ENCODE measurements around the gene ABCA9.

ABCA9 gene

DNA sequence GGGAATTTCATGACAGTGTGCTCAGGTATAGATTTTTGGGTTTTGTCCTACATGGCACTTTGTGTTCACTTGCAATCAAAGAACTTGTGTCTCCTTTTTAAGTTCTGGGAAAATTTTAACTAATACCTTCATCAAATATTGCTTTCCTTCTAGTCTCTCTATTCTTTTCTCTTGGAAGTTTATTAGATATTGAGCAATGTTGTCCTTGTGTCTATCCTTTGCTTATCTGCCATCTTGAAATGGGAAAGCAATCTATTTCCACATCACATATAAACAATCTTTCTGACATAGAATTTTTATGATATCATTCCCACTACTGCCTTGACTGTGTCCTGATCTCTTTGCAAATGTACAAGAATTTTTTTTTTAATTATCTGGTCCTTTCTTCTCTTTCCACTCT, 4.4 kb upstream of the ABCA9 start:
- DNase-seq (ENCODE audit: low read depth, low spot score) = no peak

DNA sequence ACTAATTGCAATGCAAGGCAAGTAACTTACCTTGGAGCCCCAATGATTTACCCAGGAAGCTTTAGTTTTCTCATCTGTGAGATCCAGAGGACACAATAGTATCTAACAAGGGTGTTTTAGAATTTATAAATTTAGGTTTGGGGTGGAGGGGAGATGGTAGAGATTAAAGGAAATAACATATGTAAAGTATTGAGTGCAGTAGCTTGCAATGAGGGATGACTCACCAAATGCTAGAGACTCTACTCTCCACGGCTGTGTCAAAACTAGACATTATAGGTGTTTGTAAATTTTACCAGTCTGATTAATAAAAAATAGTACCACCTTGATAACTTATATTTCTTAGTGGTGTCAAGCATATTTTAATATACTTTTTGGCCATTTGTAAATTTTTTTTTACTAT, 3.7 kb upstream of the ABCA9 start:
- DNase-seq (ENCODE audit: low read depth, low spot score) = no peak

DNA sequence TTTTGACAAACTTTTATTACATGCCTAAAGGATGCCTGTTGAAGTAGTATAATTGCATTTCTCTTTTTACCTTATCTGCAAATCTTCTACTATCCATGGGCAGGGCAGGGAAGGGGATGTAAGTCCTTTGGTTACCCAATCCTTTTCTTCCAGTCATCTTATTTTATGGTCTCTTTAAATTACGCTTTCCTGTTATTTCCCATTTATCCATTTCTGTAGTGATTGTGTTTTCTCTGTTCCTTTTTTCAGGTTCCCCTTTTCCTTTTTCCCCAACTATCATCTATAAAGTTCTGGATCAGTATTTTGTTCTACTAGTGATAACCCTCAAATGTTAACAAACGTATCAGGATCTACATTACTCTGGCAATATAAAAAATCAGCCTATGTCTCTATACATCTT, 3.3 kb upstream of the ABCA9 start:
- DNase-seq (ENCODE audit: low read depth, low spot score) = no peak

- no peak for DNase-seq (ENCODE audit: low read depth, low spot score)
These were observed 2.3 kb upstream of the ABCA9 start for GRCh38 chr17:69062860-69063581.

DNA sequence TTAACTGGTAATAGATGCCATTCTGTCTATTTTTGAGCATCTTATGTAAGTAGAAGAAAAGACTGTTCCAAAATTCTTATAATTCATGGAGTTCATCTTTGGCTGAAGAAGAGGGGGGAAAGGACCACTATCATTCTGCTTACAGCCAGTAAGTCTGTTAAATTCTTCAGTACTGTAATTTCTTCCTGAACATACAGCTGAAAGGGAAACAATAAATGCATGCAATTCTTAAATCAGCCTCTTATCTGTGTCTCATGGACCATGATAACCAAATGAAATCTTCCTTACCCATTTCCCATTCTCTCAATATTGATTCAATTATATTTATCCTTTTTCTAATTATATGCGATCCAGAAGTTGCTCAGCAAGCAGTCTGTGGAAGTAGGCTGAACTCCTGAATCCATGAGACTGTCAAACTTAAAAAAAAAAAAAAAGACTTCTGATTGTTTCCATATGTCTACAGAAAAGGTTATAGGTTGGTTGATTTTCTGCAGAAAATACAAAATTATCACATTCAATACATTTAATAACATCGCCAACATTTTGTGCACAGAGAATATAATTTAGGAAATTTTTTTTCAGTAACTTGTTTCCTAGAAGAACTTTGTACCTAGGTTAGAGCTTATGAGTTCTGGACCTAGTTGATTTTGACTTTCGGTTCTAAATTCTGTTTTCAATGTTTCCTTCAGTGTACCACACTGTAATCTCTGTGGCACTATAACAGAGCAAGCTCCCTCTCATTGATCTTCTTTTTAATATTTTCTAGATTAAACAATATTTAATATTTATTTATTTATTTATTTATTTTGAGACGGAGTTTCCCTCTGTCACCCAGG, 1.2 kb upstream of the ABCA9 start:
- no peak for DNase-seq (ENCODE audit: low read depth, low spot score)

GRCh38 chr17:69059458-69060175, 1.1 kb downstream of the ABCA9 start:
- DNase-seq (ENCODE audit: low read depth, low spot score) = no peak

- DNase-seq (ENCODE audit: low read depth, low spot score) = no peak
These were observed 2.6 kb downstream of the ABCA9 start for GRCh38 chr17:69058165-69058564.

DNA sequence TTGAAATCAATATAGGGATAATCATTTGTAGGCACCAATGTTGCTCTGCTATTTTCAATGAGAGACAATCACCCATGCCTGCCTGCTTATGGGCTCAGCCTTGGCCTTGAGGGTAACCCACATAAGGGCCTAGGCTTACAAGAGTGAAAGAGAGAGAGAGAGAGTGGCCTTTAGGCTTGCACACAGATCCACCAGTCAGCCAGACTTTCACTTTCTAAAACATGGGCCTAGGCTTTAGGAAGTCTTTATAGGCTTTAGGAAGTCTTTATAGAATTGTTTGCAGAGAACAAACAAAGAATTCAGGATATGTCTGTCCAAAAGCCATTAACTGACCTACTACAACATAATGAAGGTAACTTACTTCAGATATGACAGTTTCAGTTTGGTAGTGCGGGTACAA, 3.4 kb downstream of the ABCA9 start:
- DNase-seq (ENCODE audit: low read depth, low spot score) = no peak

DNA sequence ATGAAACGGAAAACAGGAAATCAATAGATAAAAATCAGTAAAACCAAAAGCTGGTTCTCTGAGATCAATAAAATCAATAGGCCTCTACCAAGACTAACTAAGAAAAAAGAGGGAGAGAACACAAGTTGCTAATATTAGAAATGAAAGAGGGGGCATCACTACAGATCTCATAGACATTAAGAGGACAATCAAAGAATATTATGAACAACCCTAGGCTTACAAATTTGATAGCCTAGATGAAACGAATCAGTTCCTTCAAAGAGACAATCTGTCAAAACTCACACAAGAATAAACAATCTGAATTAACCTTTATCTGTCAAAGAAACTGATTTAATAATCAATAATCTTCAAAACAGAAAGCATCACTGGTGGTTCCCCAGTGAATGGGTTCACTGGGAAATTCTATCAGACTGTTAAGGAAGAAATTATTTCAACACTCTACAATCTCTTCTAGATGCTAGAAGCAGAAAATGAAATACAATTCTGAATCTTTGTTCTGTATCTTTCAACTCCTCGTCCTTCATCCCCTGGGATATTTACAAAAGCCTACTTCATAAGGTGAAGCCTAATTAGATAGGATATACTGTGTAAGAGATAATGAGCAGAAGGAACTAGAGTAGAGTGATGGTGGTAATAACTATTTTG, 4.4 kb downstream of the ABCA9 start:
- no peak for DNase-seq (ENCODE audit: low read depth, low spot score)

- no peak for DNase-seq (ENCODE audit: low read depth, low spot score)
These were observed 5.4 kb downstream of the ABCA9 start for GRCh38 chr17:69055334-69055733.

- DNase-seq (ENCODE audit: low read depth, low spot score) = no peak
These were observed 9.5 kb downstream of the ABCA9 start for GRCh38 chr17:69050999-69051775.

DNA sequence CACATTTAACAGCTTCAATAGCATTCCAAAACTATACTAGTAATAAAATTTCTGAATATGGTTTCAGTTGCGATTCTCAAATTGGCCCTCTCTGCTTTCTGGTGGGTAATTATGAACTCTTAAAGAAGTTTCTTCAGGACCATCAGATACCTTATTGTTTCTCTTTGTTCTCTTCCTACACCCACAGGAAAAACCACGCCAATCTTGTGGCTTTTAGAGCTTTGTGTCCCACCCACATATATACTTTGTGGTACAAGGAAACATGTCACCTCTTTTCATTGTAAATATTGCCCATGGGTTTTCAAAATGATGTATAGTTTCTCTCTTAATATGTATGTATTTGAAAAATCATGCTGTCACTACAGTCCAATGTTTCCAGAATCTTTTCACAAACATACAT, 12.1 kb downstream of the ABCA9 start:
- DNase-seq (ENCODE audit: low read depth, low spot score) = no peak

- no peak for DNase-seq (ENCODE audit: low read depth, low spot score)
These were observed 13.1 kb downstream of the ABCA9 start for GRCh38 chr17:69047368-69048263.

DNA sequence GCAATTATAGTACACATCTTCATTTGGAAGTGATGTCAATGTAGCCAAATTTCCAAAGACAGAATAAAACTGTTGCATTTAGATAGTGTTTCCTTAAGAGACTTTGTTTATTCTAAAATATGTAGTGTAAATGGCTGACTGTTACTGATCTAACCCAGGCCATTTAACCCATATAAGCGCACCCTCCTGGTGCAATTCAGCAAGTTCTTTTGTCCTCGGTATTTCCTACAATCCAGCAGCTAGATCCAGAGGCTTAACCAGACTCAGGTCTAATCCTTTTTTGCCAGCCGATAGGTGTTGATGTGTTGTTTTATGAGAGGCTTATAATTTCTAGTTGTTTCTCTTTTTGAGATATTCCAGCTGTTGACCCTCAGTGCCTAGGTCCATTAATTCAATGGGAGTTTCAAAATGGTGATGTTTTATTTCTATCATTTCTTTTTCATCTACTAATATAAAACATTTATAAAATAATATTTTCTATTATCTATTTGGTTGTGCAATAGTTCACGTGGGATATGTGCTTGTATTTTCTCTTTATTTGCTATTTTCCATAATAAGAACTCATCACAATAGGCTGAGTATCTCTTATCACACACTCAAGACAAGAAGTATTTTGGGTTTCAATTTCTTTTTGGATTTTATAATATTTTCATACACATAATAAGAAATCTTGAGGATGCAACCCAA, 14.5 kb downstream of the ABCA9 start:
- DNase-seq (ENCODE audit: low read depth, low spot score) = no peak

DNA sequence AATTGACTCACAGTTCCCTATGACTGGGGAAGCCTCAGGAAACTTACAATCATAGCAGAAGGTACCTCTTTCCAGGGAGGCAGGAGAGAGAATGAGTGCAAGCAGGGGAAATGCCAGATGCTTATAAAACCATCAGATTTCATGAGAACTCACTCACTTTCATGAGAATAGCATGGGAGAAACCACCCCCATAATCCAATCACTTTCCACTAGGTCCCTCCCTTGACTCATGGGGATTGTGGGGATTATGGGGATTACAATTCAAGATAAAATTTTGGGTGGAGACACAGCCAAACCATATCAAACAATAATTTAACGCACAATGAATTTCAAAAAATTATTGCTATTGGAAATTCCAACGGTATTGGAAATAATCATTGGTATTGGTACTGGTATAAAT, 15.1 kb downstream of the ABCA9 start:
- DNase-seq (ENCODE audit: low read depth, low spot score) = no peak

- no peak for DNase-seq (ENCODE audit: low read depth, low spot score)
These were observed 16.4 kb downstream of the ABCA9 start for GRCh38 chr17:69044371-69044770.

- DNase-seq (ENCODE audit: low read depth, low spot score) = no peak
These were observed 17.5 kb downstream of the ABCA9 start for GRCh38 chr17:69043098-69043734.

DNA sequence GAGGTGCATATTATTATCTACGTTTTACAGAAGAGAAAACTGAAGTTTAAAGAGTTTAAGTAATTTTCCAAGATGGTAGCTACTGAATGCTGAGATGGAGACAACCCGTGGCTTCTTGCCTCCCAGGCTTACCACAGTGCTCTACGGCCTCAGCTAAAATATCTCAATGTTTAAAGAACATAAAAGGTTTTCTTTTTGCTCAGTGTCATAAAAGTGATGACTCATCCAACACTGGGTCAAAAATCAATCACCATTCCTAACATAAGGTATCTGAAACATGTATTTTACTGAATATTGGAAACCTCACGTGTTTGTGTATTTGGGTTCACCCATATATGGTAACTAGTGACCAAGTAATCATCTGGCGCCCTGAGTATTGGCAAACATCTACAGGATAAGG, 18.4 kb downstream of the ABCA9 start:
- DNase-seq (ENCODE audit: low read depth, low spot score) = no peak

GRCh38 chr17:69031839-69032238, 28.9 kb downstream of the ABCA9 start:
- DNase-seq (ENCODE audit: low read depth, low spot score) = no peak

Measured in activated CD4-positive, CD25-positive, alpha-beta regulatory T cell treated with anti-CD3 and anti-CD28 coated beads, Interleukin-2, amount 50 U/mL, for 16 hours (primary cell).